ENCODE measurements around the gene ZNF280C.

ZNF280C gene, protein sequence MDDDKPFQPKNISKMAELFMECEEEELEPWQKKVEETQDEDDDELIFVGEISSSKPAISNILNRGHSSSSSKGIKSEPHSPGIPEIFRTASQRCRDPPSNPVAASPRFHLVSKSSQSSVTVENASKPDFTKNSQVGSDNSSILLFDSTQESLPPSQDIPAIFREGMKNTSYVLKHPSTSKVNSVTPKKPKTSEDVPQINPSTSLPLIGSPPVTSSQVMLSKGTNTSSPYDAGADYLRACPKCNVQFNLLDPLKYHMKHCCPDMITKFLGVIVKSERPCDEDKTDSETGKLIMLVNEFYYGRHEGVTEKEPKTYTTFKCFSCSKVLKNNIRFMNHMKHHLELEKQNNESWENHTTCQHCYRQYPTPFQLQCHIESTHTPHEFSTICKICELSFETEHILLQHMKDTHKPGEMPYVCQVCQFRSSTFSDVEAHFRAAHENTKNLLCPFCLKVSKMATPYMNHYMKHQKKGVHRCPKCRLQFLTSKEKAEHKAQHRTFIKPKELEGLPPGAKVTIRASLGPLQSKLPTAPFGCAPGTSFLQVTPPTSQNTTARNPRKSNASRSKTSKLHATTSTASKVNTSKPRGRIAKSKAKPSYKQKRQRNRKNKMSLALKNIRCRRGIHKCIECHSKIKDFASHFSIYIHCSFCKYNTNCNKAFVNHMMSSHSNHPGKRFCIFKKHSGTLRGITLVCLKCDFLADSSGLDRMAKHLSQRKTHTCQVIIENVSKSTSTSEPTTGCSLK

DNA sequence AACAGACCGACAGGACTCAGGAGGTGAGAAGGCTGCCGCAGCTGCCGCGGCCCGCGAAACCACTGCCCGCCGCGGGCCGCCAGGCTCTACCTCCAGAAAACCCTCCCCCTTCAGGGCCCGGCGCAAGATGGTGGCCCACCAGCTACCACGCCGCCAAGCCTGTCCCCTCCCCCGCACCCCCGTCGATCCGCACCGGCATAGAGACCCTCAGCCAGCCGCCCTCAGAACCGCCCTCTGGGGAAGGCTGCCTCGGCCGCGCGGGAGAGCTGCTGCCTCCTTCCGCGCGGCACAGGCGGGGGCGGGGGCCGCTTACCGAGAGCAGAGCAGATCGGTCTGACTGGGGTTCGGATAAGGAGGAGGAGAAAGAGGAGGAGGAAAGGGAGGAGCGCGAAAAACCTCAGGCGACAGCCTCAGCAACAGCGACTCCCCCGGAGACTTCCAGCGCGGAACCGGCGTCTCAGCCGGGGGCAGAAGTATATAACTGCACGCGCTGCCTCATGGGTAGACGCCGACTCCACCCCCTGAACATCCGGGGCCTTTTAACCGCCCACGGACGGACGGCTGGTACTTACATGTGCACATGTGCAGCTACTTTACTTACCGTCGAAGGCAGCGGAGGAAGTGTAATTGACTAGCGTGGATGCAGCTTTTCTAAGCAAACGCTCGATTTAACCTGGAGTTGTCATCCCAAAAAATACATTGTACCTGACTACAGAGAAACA lies at the start of gene ZNF280C:
ZNF280C (minus strand) TSS at position 451 of the 722 bp plus-strand sequence. CDS start 8,450 bp downstream, outside the sequence.
- peak; percentile 99 for FAIRE-seq
- TF ChIP-seq POLR2A (IDR thresholded peaks at IDR 0.05; ENCODE audit: low read depth, low read length), result peak; percentile 95
- peak; percentile 74 for DNase-seq (ENCODE audit: insufficient read length, low spot score)

DNA sequence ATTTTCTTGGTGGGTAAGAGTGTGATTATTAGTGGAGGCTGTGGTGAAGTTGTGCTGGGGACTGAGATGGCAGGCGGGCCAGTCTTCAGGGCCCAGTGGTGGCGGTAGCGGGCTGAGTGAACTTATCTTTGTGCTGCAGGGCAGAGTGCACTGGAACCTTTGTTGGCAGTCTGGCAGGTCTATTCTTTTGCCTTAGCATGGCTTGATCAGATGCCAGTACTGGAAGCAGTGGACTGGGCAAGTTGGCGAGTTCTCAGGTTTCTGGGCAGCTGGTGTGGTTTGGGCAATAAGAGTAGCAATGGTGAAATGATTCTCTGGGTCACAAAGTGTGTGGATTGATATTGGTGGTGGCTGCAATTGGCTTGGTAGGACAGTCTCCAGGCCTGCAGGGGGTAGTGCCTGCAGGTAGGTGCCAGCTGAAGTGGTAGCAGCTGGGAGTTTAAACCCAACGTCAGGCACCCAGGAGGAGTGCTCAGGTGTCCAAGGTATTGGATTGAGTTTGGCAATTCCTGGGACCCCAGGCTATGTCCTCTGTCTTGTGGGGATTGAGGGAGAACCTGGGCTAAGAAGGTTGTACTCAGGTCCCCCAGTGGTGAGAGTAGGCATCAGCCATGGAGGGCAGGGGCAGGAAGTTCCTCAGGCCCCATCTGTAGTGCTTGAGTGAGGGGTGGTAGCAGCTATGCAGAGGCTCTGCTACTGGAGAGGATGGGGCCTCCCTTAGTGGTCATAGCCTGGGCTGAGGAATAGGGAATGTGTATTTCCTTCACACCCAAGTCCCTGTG lies 36.1 kb upstream of the ZNF280C start:
- FAIRE-seq (no peak), DNase-seq (ENCODE audit: insufficient read length, low spot score) (no peak)
- TF ChIP-seq POLR2A (IDR thresholded peaks at IDR 0.05; ENCODE audit: low read depth, low read length), result no peak

DNA sequence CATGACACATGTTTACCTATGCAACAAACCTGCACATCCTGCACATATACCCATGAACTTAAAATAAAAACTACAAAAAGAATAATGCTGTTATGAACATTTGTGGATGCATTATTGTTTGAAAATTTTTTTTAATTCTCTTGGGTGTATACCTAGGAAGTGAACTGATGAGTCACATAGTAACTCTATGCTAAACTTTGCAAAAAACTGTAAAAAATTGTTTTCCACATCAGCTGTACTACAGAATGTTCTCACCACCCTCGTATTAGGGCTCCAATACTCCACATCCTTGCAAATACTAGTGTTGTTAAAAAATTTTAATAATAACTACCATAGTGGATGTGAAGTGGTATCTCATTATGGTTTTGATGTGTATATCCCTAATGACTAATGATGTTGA lies 33.3 kb upstream of the ZNF280C start:
- DNase-seq (ENCODE audit: insufficient read length, low spot score), result no peak
- no peak for FAIRE-seq
- no peak for TF ChIP-seq POLR2A (IDR thresholded peaks at IDR 0.05; ENCODE audit: low read depth, low read length)

DNA sequence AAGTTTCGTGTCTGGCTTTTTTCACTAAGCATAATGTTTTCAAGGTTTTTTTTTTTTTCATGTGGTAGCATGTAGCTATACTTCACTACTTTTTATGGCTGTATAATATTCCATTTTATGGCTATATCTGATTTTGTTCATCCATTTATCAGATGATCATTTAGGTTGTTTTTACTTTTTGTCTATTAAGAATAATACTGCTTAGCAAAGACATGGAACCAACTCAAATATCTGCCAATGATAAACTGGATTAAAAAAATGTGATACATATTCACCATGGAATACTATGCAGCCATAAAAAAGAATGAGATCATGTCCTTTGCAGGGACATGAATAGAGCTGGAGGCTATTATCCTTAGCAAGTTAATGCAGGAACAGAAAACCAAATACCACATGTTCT lies 32.7 kb upstream of the ZNF280C start:
- DNase-seq (ENCODE audit: insufficient read length, low spot score) (no peak), FAIRE-seq (no peak)
- no peak for TF ChIP-seq POLR2A (IDR thresholded peaks at IDR 0.05; ENCODE audit: low read depth, low read length)

DNA sequence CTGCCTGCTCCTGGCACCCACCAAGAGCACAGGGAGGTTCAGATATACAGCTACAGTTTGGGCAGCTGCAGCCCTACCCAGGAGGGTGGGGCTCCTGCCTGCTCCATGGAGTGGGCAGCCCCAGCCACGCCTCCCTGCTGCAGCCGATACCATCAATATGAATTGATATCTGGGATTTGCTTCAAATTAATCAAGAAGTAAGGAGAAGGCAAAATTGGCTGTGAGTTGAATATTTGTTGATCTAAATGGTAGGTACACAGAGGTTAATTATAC lies 31.2 kb upstream of the ZNF280C start:
- DNase-seq (ENCODE audit: insufficient read length, low spot score) (no peak), FAIRE-seq (no peak)
- no peak for TF ChIP-seq POLR2A (IDR thresholded peaks at IDR 0.05; ENCODE audit: low read depth, low read length)

DNA sequence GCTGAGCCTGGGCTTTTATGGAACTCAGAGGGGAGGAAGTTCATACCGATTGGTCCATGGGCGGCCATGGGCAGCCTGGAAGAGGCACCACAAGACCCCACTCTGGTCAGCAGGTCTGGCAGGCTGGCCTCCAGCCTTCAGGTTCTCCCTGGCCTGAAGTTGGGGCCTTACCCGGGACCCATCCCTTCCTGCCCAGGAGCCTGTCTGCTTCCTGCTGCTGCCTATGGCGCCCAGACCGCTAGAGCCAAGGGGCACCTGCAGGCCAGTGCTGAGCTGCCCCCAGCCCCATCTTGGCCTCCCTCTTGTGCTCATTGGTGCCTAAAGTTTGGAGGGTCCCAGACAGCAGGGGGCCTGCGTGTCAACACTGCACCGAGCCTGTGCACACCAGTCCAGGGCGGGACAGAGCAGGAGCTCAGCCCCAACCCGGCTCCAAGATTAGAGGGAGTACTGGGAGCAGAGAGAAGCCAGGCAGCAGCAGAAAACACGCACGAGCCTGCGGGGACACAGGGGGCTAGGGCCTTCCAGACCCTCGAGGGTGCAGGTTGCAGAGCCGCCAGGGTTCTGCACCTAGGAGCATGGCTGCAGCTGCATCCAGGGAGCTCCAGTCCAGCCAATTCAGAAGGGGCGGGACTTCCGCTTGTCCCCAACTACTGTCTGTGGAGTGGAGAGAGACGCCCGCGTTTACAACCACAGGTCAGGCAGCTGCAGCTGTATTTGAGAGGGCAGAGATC lies 30.7 kb upstream of the ZNF280C start:
- DNase-seq (ENCODE audit: insufficient read length, low spot score) (no peak), FAIRE-seq (no peak)
- TF ChIP-seq POLR2A (IDR thresholded peaks at IDR 0.05; ENCODE audit: low read depth, low read length), result no peak

DNA sequence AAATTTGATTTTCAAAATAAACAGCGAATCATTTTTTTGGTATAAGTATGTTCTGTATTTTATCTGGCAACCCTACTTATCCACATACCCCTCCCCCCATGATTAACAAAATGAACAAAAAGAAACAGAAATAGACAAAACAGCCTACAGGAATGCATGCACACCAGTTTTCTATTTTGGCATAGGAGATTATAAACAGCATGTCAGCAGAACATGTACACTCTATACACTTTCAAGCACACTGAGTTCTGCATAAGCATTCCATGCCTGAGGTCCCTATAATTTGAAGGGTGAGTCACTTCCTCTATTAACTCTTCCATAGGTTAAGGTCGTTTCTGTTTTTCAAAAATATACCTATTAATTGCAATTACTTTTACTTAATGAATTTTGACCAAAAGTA lies 28.0 kb upstream of the ZNF280C start:
- DNase-seq (ENCODE audit: insufficient read length, low spot score) (no peak), FAIRE-seq (no peak)
- TF ChIP-seq POLR2A (IDR thresholded peaks at IDR 0.05; ENCODE audit: low read depth, low read length), result no peak

DNA sequence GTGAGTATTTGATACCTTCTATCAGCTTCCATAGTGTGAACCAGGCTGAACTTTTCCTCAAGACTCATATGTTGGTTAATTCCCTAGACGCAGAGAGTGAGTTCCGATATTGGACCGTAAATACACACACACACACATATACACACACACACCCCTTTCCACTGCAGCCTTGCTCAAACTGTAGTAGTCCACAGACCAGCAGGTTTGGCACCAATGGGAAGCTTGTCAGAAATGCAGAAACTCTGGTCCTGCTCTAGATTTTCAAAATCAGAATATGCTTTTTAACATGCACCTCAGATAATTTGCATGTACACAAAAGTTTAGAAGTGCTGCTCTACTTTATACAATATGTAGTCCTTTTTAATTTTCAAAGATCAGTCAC lies 27.6 kb upstream of the ZNF280C start:
- FAIRE-seq (no peak), DNase-seq (ENCODE audit: insufficient read length, low spot score) (no peak)
- no peak for TF ChIP-seq POLR2A (IDR thresholded peaks at IDR 0.05; ENCODE audit: low read depth, low read length)

DNA sequence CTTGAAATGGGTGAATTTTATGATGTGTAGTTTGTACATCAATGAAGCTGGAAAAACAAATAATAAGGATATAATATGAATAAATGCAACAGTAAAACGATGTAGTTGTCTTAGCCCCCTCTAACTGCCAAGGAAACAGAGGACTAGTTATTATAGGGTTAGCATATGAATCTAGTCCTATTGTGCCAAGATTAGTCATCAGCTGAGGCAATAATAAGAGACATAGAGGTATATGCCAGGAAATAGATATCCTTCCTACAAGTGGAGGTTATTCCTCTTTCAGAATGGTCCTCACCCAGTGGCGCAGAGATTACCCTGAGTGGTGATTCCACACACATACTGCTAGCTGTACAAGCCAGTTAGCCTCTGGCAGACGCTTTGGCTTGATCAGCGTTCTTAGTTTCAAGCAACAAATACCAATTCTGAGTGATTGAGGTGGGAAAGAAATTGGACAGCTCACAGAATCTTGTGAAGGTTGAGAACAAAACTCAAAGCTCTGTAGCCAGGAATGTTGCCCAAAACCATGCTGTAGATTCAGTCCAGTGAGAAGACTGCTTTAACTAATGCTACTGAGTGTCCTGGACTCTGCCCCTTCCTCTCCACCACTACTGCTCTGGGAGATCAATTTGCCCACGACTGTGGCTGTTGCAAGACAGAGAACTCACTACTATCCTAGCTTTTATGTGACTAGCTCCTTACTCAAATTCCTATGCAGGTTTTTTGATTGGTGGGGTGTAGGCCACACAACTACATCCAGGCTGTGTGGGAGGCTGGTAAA lies 27.0 kb upstream of the ZNF280C start:
- TF ChIP-seq POLR2A (IDR thresholded peaks at IDR 0.05; ENCODE audit: low read depth, low read length), result no peak
- FAIRE-seq (no peak), DNase-seq (ENCODE audit: insufficient read length, low spot score) (no peak)

DNA sequence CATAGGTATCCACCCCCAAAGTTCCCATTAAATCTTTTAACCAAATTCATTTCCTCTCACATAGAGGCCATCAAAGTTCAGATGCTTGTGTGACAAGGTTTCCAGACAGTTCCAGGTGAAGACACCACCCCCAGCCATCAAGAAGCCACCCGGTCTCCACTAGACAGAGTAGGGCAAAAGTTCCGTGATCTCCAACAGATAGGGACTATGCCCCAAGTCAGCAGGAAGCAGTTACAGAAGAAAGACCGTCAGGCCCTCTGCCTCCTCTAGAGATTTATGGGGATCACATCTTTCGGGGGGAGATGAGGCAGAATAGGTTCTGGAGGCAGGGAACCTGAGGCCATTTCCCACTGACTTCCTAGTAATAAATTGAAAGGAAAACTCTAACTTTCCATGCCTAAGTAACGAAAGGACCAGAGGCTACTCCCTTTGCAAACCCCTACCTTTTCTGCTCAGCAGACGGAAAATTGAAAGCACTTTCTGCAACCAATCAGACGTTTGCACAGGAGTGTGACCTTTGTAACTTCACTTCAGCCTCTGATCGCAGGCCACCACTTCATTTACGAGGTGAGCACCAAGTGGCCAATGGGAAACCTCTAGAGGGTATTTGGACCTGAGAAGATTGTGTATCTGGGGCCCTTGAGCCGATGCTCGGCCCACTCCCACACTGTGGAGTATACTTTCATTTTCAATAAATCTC lies 18.5 kb upstream of the ZNF280C start:
- DNase-seq (ENCODE audit: insufficient read length, low spot score), result no peak
- TF ChIP-seq POLR2A (IDR thresholded peaks at IDR 0.05; ENCODE audit: low read depth, low read length), result no peak
- no peak for FAIRE-seq

DNA sequence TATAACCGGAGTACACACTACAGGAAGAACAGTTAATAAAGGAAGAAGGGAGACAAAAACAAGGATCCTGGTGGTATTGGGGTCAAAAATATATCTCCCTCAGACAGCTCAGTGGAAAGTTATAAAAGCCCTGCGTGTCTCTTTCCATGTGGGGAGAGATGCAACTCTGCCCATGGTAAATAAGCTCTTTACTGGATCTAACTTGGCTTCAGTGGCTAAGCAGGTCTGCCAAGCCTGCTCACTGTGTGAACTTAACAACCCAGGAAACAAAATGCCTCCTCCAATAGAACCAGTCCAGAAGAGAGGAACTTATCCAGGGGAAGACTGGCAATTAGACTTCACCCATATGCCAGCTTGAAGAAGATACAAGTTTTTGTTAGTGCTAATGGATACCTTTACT lies 17.0 kb upstream of the ZNF280C start:
- FAIRE-seq (no peak), DNase-seq (ENCODE audit: insufficient read length, low spot score) (no peak)
- TF ChIP-seq POLR2A (IDR thresholded peaks at IDR 0.05; ENCODE audit: low read depth, low read length), result no peak

DNA sequence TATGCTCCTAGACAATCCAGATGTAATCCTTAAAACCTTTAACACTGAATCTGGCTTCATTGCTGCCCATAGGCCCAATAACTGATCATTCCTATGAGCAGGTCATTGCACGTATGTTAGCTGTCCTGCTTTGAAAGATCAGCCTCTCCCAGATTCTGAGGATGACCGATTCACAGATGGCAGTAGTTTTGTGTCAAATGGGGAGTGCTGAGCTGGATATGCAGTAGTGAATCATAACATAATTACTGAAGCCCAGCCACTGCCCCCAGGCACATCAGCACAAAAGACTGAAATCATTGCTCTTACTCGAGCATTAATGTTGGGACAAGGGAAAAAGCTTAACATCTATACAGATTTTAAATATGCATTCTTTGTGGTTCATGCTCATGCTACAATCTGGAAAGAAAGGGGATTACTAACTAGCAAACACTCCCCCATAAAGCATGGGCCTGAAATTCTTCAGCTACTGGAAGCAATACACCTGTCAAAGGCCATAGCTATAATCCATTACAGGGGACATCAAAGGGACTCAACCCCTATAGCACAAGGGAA lies 16.4 kb upstream of the ZNF280C start:
- no peak for FAIRE-seq
- no peak for DNase-seq (ENCODE audit: insufficient read length, low spot score)
- no peak for TF ChIP-seq POLR2A (IDR thresholded peaks at IDR 0.05; ENCODE audit: low read depth, low read length)

Data from H54 (cell line).